Glutamatergic neuron (in vitro differentiated cells): ENCODE measurements around the gene NFIL3. TPM values are rescaled to one million over a fixed set of nuclear protein-coding genes. Genes with fewer than 3 reads are reported as not detected.

ENCODE experiments used
- DNase-seq: peaks from one replicate; pipeline ENCODE4 v3.0.0; 2022
- H3K27ac Mint-ChIP-seq: one replicate; pipeline ENCODE4 v1.8.0; 2020; ENCODE audit warnings: mild to moderate bottlenecking, mixed read lengths, inconsistent platforms; ENCODE audit not compliant: unreplicated experiment
- H3K27me3 Mint-ChIP-seq: one replicate; pipeline ENCODE4 v1.8.0; 2020; ENCODE audit warnings: mild to moderate bottlenecking, moderate library complexity, mixed read lengths, inconsistent platforms; ENCODE audit not compliant: unreplicated experiment
- H3K36me3 Mint-ChIP-seq: one replicate; pipeline ENCODE4 v1.8.0; 2020; ENCODE audit warnings: mild to moderate bottlenecking, mixed read lengths, inconsistent platforms; ENCODE audit not compliant: unreplicated experiment
- H3K4me1 Mint-ChIP-seq: one replicate; pipeline ENCODE4 v1.8.0; 2020; ENCODE audit warnings: mild to moderate bottlenecking, low read depth, mixed read lengths, inconsistent platforms; ENCODE audit not compliant: unreplicated experiment
- H3K4me3 Mint-ChIP-seq: one replicate; pipeline ENCODE4 v1.8.0; 2020; ENCODE audit warnings: mild to moderate bottlenecking, mixed read lengths, inconsistent platforms; ENCODE audit not compliant: unreplicated experiment
- H3K9me3 Mint-ChIP-seq: one replicate; pipeline ENCODE4 v1.8.0; 2020; ENCODE audit warnings: mild to moderate bottlenecking, moderate library complexity, mixed read lengths, inconsistent platforms; ENCODE audit not compliant: unreplicated experiment
- CTCF ChIP-seq: fragments of 200-600 bp; sonication (generic); IDR thresholded peaks from one replicate; pipeline ENCODE4 v1.5.0; 2021; ENCODE audit not compliant: partially characterized antibody, unreplicated experiment
- total RNA-seq: library from RNA; stranded (reverse); fragmentation: NEBNext Ultra II Directional; extraction: Animal tissue kit (Norgen Biotek cat#: 25700); gene quantifications from one replicate; pipeline ENCODE4 v1.2.1, GENCODE V29; 2021; ENCODE audit not compliant: unreplicated experiment

The NFIL3 gene
- total RNA-seq, 1 donor from 2014 or later, result 32.4 TPM

- TF ChIP-seq CTCF, result no peak
- no peak overlapping the region for H3K4me3 Mint-ChIP-seq
- no peak overlapping the region for H3K27ac Mint-ChIP-seq
- no peaks in the 10 kb centered on the region for H3K27me3 Mint-ChIP-seq
- H3K9me3 Mint-ChIP-seq, result no peaks in the 10 kb centered on the region
- DNase-seq, result no peak
- no peaks in the 10 kb centered on the region for H3K36me3 Mint-ChIP-seq
- no peaks in the 10 kb centered on the region for H3K4me1 Mint-ChIP-seq
These were observed 9.5 kb upstream of the NFIL3 start for GRCh38 chr9:91433180-91433579.

- Mint-ChIP-seq H3K27ac (no peak overlapping the region), H3K9me3 (no peaks in the 10 kb centered on the region), H3K36me3 (no peaks in the 10 kb centered on the region), H3K4me3 (no peak overlapping the region), H3K27me3 (no peaks in the 10 kb centered on the region), H3K4me1 (no peaks in the 10 kb centered on the region)
- DNase-seq, result no peak
- no peak for TF ChIP-seq CTCF
These were observed 7.9 kb upstream of the NFIL3 start for GRCh38 chr9:91431485-91431884.

- H3K9me3 Mint-ChIP-seq, result peaks cover 11% of the 10 kb centered on the region
- H3K36me3 Mint-ChIP-seq, result no peaks in the 10 kb centered on the region
- no peak overlapping the region for H3K4me3 Mint-ChIP-seq
These were observed 5.9 kb upstream of the NFIL3 start for GRCh38 chr9:91429501-91429900.

GRCh38 chr9:91428927-91429351, 5.3 kb upstream of the NFIL3 start:
- TF ChIP-seq CTCF, result no peak
- no peaks in the 10 kb centered on the region for H3K36me3 Mint-ChIP-seq
- peaks cover 11% of the 10 kb centered on the region for H3K9me3 Mint-ChIP-seq
- peaks cover 10% of the 10 kb centered on the region for H3K27me3 Mint-ChIP-seq
- no peak overlapping the region for H3K27ac Mint-ChIP-seq
- no peak for DNase-seq
- H3K4me1 Mint-ChIP-seq, result peaks cover 8% of the 10 kb centered on the region
- no peak overlapping the region for H3K4me3 Mint-ChIP-seq

More at GRCh38 chr9:91429501-91429900, 5.9 kb upstream of the NFIL3 start:
- no peak for DNase-seq
- TF ChIP-seq CTCF, result no peak
- Mint-ChIP-seq H3K4me1 (peaks cover 8% of the 10 kb centered on the region), H3K27ac (no peak overlapping the region), H3K27me3 (peaks cover 10% of the 10 kb centered on the region)

- no peak for DNase-seq
- H3K4me1 Mint-ChIP-seq, result peaks cover 8% of the 10 kb centered on the region
- no peak overlapping the region for H3K4me3 Mint-ChIP-seq
- H3K27me3 Mint-ChIP-seq, result peaks cover 10% of the 10 kb centered on the region
- H3K27ac Mint-ChIP-seq, result no peak overlapping the region
- H3K36me3 Mint-ChIP-seq, result no peaks in the 10 kb centered on the region
- no peak for TF ChIP-seq CTCF
- peaks cover 11% of the 10 kb centered on the region for H3K9me3 Mint-ChIP-seq
These were observed 4.8 kb upstream of the NFIL3 start for GRCh38 chr9:91428436-91428835.
